HG03469 (cell line): ENCODE data around the gene CDC42BPB.
A peak's percentile ranks its signal among the peaks of the same experiment; 100 is the strongest.
"Not testable (repeated sequence)": the region's sequence is repeated elsewhere in the genome, so short reads cannot be mapped to it uniquely, and the experiment has no call there.

Experiments
- ATAC-seq: cut with Tn5 transposase; IDR thresholded peaks from one replicate; pipeline ENCODE4 v1.9.1; 2021; ENCODE audit warnings: mild to moderate bottlenecking, moderate library complexity, moderate number of reproducible peaks; ENCODE audit not compliant: unreplicated experiment

CDC42BPB gene

GRCh38 chr14:102905116-102906108, 151.9 kb downstream of the CDC42BPB start:
- no peak for ATAC-seq

DNA sequence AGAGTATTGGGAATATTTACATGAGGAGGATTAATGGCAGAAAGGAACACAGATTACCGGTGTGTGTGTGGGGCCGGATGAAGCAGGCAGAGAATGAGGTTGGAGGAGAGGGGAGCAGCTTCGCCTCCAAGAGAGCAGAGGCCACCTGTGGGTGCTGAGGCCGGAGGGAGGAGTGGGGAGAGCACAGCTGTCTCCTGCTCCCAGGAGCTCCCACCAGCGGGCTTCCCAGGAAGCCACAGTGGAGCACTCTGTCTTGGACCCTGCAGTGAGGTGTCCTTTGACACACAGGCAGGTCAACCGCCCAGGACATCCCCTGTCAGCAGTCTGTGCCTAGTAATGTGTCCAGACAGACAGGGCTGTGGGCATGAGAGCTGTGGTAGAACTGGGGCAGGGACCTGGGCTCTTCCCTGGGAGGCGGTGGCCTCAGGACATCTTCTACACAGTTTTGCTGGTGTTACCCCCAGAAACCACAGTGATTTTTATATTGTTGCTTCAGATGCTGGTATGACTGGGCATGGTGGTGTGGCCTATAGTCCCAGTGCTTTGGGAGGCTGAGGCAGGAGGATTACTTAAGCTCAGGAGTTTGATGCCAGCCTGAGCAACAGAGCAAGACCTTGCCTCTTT, 153.3 kb downstream of the CDC42BPB start:
- no peak for ATAC-seq

DNA sequence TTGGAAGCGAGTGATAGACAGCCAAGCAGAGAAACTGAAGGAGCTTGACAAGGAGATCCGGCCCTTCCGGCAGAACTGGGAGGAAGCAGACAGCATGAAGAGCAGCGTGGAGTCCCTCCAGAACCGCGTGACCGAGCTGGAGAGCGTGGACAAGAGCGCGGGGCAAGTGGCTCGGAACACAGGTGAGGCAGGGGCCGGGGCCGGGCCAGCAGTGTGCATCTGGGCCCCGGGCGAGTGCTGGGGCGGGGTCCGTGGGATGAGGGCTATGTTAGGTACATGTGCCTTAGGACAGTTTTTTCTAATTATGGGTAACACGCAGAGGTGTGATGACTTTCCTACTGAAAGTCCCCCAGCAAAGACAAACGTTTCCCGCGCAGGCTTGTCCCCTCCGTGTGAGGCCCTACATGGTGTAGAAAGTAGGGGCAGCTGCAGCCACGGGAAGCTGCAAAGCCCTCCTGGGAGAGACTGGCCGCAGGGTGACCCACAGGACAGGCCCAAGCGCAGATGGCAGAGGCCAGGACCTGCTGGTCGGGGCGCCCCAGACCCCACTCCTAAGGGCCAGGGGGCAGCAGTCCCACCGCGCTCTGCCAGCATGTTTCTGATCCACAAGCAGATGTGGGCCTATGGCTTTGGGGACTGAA, 154.0 kb downstream of the CDC42BPB start:
- no peak for ATAC-seq

GRCh38 chr14:102902523-102903247, 154.7 kb downstream of the CDC42BPB start:
- ATAC-seq: no peak

DNA sequence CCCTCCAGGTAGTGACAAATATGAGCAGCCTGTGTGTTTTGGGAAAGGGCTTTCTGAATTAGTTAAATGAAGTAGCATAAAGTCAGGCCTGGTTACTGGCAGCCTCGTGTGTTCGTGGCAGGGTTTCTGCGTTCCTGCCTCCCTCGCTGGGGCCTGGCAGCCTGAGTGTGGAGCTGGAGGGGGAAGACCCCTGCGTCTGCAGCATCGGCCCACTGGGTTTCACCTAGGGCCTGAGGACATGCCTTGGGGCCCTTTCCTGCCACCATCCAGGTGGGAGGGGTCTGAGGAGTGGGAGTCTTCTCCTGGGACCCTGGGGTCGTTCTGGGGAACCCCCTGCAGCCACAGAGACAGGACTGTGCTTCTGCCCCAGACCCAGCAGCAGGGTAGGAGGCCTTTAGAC, 155.3 kb downstream of the CDC42BPB start:
- ATAC-seq: no peak

DNA sequence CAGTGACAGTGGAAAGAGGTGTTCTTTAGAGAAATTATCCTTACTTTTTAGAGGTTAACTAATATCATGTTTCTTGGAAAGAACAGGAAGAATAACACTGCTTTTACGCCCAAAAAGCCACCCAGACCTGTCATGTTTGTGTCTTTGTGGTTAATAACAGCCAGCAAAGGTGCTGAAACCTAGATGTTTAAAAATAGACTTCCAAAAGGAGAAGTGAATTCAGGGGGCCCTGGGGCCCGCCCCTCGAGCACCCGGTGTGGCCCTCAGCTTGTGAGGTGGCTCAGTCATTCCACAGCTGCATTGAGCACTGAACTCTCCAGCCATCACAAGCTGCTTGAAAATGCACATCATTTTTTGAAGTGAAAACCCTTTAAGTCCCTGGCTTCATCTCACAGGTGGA, 155.7 kb downstream of the CDC42BPB start:
- ATAC-seq: peak; percentile 52

- peak; percentile 23 for ATAC-seq
Observed at GRCh38 chr14:102900631-102901571, 156.4 kb downstream of the CDC42BPB start.

GRCh38 chr14:102899516-102899900, 157.8 kb downstream of the CDC42BPB start:
- ATAC-seq: no peak

- no peak for ATAC-seq
Observed at GRCh38 chr14:102898776-102899515, 158.4 kb downstream of the CDC42BPB start.

DNA sequence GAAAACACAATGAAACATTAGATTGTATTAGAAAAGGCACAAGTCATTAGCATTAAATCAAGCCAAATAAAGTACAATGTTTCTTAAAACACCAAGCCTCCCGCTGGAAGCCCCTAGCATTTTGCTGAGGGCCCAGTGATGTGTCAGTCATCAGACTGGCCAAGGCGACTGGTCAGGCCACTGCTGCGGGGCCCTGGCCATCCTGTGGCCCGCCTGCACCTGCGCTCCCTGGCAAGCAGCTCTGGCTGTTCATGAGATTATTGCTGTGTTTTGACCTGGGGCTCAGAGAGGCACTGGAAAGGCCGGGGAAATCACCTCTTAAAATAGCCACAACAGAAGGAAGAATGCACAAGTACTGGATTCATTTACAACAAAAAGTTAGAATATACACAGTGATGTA, 159.1 kb downstream of the CDC42BPB start:
- no peak for ATAC-seq

DNA sequence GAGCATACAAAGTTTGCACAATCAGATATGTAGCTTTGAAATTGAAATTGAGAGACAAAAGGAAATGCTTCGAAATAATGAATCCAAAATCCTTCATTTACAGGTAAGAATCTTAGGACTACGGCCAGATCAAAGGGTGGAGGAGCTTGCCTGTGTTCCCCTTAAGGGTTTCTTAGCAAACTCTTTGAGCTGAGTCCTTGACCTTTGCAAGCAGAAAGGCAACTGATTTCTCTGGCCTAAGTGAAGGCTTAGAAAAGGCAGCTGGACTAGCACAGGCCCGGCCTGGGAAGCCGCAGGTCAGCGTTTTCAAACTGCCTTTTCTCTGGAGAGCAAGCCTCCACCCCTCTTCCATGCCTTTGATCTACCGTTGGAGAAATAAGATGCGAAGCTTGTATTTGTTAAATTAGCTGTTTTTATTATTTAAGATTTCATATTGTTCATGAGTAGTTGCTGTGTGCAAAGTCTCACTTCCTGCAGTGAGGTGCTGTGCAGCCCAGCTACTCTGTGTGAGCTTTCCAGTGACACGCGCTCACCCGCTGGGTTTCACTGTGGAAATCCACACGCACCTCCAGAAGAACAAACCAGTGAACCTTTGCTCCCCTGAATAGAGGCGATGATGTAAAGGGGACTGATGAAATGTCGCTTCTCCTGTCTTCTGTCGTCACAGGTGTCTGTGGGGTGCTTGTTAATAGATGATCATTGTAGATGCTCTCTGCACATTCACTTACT, 159.9 kb downstream of the CDC42BPB start:
- ATAC-seq: no peak

- not testable (repeated sequence) for ATAC-seq
Observed at GRCh38 chr14:102896735-102897134, 160.6 kb downstream of the CDC42BPB start.

DNA sequence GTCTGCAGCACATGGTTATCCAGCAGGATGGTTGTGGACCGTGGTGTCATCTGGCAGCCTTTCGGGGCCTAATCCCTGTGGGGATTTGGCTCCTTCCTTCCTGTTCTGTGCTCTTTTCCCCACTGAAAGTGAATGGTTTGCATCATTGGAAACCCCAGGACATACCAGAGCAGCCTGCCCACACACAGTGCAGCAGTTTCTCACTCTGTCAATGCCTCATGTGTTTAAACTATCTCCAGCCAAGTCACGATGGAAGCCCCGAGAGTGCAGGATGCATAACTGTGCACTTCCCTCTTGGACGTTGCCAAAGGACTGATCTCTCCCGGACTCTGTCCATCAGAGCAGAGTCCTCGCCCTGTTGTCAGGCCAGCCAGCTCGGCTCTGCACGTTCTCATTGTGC, 163.9 kb downstream of the CDC42BPB start:
- ATAC-seq: no peak

GRCh38 chr14:102892651-102893050, 164.7 kb downstream of the CDC42BPB start:
- no peak for ATAC-seq

DNA sequence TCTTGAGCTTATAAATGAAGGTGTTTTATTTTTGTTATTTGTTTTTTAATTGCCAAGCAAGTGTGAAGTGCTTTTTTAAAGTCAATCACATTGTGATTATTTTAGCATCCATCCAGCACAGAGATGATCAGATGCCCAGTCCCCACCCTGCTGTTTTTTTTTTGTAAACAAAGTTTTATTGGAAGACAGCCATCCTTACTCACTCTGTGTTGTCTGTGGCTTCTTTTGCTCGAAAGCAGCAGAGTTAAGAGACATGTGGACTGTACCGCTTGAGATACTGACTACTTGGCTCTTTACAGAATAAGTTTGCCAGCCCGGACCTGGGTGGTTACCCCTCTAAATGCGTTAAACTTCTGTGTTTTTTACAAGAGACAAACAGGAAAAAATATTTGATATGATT, 165.8 kb downstream of the CDC42BPB start:
- ATAC-seq: no peak

- ATAC-seq: no peak
Observed at GRCh38 chr14:102891111-102891510, 166.2 kb downstream of the CDC42BPB start.

DNA sequence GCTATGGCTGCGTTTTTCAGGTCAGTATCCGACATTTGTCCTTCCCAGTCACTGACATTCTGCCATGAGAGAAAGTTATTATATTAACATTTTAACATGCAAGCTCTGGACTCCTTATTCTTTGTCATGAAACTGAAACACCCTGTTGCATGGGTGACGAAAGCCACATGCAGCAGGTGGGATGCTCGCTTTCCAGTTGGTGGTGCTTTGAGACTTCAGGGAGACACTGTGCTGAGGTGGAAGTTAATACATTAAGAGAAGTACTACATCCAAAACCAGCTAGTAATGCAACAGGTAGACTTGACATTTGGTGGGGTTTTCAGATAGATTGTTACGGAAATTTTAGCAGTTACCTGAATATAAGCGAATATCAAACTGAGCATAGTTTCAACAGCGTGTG, 167.7 kb downstream of the CDC42BPB start:
- ATAC-seq: no peak

DNA sequence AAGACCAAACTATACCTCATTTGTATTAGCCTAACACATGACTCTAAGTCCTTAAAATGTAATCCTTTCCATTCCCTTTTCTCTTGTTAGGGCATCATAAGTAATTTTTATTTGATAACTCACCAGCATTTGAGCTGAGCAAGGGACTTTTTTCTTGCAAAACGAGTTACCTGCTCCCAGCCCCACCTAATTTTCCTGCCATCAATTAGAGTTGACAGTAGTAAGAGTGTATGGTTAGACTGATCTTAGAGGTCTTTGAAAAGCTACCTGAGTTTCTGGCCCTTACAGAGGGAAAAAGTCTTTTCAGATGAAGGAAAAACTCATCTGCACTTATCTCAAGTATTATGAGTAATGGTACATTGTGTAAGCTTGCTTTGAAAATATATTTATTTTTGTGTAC, 168.6 kb downstream of the CDC42BPB start:
- no peak for ATAC-seq
